Measurements from ENCODE around the gene DLG1. TPM values are rescaled to one million over a fixed set of nuclear protein-coding genes. Genes with fewer than 3 reads are reported as not detected.

Gene DLG1
- total RNA-seq, 1 experiment from 2014 or later, result 90.2 TPM

DNA sequence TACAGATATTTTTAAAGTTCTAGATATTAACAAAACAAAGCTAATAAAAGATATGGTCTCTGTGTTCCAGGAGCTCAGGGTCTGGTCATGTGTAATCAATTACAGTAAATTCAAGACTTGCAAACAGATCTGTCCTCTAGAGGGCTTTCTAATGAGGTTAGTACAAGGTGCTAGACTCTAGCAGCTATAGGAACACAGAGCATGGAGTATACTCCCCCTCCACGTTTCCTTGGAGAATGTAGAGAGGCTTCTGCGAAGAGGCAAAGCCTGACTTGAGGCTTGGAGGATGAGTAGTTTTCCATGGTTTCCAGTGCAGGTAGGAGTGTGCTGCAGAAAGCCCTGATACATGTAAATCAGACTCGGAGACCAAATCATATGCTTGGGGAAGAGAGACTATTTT is 32.7 kb upstream of the DLG1 start:
- intact Hi-C loops (cut with micrococcal nuclease; ENCODE audit: unreplicated experiment), result no loop called here
- ATAC-seq (no peak), DNase-seq (ENCODE audit: low read depth, low spot score) (no peak)
- CTCF ChIA-PET, result interaction anchor here (0.6 kb wide), 1 partner anchor 40 kb away, joined by 7 read pairs; no protein-coding TSS in a partner anchor
- POLR2A ChIA-PET, result interaction anchor here (0.6 kb wide), 1 partner anchor 259 kb away, joined by 3 read pairs; no protein-coding TSS in a partner anchor
- Histone ChIP-seq H3K9me3 (ENCODE audit: control insufficient read depth, insufficient read depth, low read depth, low read length) (no peaks in the 10 kb centered on the region), H3K27ac (ENCODE audit: low read length) (no peak overlapping the region), H3K4me3 (ENCODE audit: low read depth in 2 of 2, low read length in 2 of 2) (no peak overlapping the region), H3K4me1 (ENCODE audit: control insufficient read depth, insufficient read depth, low read length) (no peaks in the 10 kb centered on the region), H3K36me3 (ENCODE audit: control insufficient read depth, insufficient read depth, low read length) (no peaks in the 10 kb centered on the region), H3K27me3 (ENCODE audit: control insufficient read depth, insufficient read depth, low read length) (no peaks in the 10 kb centered on the region)
- TF ChIP-seq POLR2AphosphoS5 (IDR thresholded peaks at IDR 0.05; ENCODE audit: low read depth, low read length), result no peak
- no peak for TF ChIP-seq TCF7L2 (IDR thresholded peaks at IDR 0.05; ENCODE audit: low read depth, low read length)
- no peak for TF ChIP-seq SIN3A (IDR thresholded peaks at IDR 0.05; ENCODE audit: borderline replicate concordance, insufficient read depth, low read depth, low read length)
- TF ChIP-seq, protein P1, sequence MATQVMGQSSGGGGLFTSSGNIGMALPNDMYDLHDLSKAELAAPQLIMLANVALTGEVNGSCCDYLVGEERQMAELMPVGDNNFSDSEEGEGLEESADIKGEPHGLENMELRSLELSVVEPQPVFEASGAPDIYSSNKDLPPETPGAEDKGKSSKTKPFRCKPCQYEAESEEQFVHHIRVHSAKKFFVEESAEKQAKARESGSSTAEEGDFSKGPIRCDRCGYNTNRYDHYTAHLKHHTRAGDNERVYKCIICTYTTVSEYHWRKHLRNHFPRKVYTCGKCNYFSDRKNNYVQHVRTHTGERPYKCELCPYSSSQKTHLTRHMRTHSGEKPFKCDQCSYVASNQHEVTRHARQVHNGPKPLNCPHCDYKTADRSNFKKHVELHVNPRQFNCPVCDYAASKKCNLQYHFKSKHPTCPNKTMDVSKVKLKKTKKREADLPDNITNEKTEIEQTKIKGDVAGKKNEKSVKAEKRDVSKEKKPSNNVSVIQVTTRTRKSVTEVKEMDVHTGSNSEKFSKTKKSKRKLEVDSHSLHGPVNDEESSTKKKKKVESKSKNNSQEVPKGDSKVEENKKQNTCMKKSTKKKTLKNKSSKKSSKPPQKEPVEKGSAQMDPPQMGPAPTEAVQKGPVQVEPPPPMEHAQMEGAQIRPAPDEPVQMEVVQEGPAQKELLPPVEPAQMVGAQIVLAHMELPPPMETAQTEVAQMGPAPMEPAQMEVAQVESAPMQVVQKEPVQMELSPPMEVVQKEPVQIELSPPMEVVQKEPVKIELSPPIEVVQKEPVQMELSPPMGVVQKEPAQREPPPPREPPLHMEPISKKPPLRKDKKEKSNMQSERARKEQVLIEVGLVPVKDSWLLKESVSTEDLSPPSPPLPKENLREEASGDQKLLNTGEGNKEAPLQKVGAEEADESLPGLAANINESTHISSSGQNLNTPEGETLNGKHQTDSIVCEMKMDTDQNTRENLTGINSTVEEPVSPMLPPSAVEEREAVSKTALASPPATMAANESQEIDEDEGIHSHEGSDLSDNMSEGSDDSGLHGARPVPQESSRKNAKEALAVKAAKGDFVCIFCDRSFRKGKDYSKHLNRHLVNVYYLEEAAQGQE (IDR thresholded peaks at IDR 0.05; ENCODE audit: insufficient read depth in 1 of 2, low read depth in 2 of 2, low read length in 1 of 2), result no peak
- in situ Hi-C loops (cut with HindIII; ENCODE audit: low pct_unique_long_range_greater_than_20kb, low sequenced_read_pairs), result no loop called here
- no TSS peak for BruUV-seq (replicated peaks)

- H3K36me3 ChIP-seq (ENCODE audit: control insufficient read depth, insufficient read depth, low read length), result no peaks in the 10 kb centered on the region
- no peak overlapping the region for H3K4me3 ChIP-seq (ENCODE audit: low read depth in 2 of 2, low read length in 2 of 2)
- H3K27me3 ChIP-seq (ENCODE audit: control insufficient read depth, insufficient read depth, low read length), result peaks cover 3% of the 10 kb centered on the region; the same call in 1 of the 2 replicates
- no TSS peak for BruUV-seq (replicated peaks)
- ATAC-seq (no peak), DNase-seq (ENCODE audit: low read depth, low spot score) (no peak)
- no peak overlapping the region for H3K27ac ChIP-seq (ENCODE audit: low read length)
- ChIA-PET POLR2A (no interaction called here), CTCF (no interaction called here)
- intact Hi-C loops (cut with micrococcal nuclease; ENCODE audit: unreplicated experiment) (no loop called here), in situ Hi-C loops (cut with HindIII; ENCODE audit: low pct_unique_long_range_greater_than_20kb, low sequenced_read_pairs) (no loop called here)
- no peaks in the 10 kb centered on the region for H3K9me3 ChIP-seq (ENCODE audit: control insufficient read depth, insufficient read depth, low read depth, low read length)
- TF ChIP-seq, protein P1 (IDR thresholded peaks at IDR 0.05; ENCODE audit: insufficient read depth in 1 of 2, low read depth in 2 of 2, low read length in 1 of 2), result no peak
- TF ChIP-seq TCF7L2 (IDR thresholded peaks at IDR 0.05; ENCODE audit: low read depth, low read length) (no peak), SIN3A (IDR thresholded peaks at IDR 0.05; ENCODE audit: borderline replicate concordance, insufficient read depth, low read depth, low read length) (no peak), POLR2AphosphoS5 (IDR thresholded peaks at IDR 0.05; ENCODE audit: low read depth, low read length) (no peak)
- TF ChIP-seq, protein P2, sequence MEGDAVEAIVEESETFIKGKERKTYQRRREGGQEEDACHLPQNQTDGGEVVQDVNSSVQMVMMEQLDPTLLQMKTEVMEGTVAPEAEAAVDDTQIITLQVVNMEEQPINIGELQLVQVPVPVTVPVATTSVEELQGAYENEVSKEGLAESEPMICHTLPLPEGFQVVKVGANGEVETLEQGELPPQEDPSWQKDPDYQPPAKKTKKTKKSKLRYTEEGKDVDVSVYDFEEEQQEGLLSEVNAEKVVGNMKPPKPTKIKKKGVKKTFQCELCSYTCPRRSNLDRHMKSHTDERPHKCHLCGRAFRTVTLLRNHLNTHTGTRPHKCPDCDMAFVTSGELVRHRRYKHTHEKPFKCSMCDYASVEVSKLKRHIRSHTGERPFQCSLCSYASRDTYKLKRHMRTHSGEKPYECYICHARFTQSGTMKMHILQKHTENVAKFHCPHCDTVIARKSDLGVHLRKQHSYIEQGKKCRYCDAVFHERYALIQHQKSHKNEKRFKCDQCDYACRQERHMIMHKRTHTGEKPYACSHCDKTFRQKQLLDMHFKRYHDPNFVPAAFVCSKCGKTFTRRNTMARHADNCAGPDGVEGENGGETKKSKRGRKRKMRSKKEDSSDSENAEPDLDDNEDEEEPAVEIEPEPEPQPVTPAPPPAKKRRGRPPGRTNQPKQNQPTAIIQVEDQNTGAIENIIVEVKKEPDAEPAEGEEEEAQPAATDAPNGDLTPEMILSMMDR (IDR thresholded peaks at IDR 0.05), result no peak
- no peaks in the 10 kb centered on the region for H3K4me1 ChIP-seq (ENCODE audit: control insufficient read depth, insufficient read depth, low read length)
These were observed 31.0 kb upstream of the DLG1 start for GRCh38 chr3:197329382-197329781.
